GM12801 (cell line): ENCODE results near the gene ALOX12B.

ENCODE experiments used
- CTCF ChIP-seq: IDR thresholded peaks from one replicate; pipeline ENCODE4 v1.5.1; 2011; ENCODE audit warnings: control low read depth; ENCODE audit not compliant: insufficient read length; ENCODE audit errors: extremely low read depth

ALOX12B gene

GRCh38 chr17:8121407-8121680 is 33.8 kb upstream of the ALOX12B start:
- no peak for TF ChIP-seq CTCF

GRCh38 chr17:8120520-8121406 is 33.2 kb upstream of the ALOX12B start:
- no peak for TF ChIP-seq CTCF

- TF ChIP-seq CTCF = no peak
Observed at GRCh38 chr17:8119581-8120519, 32.3 kb upstream of the ALOX12B start.

GRCh38 chr17:8118769-8119580 is 31.5 kb upstream of the ALOX12B start:
- peak; percentile 56 for TF ChIP-seq CTCF

GRCh38 chr17:8117980-8118768 is 30.7 kb upstream of the ALOX12B start, which contains the start of gene ALOXE3:
Gene ALOXE3 (minus strand): TSS chr17:8118514. CDS start chr17:8117990, 524 bp downstream.
- TF ChIP-seq CTCF = no peak

- TF ChIP-seq CTCF = no peak
Observed at GRCh38 chr17:8117367-8117979, 30.0 kb upstream of the ALOX12B start.
